Midbrain (tissue), 1 donor: ENCODE results near the gene TRPV5.

Experiments used
- DNase-seq: peaks from one replicate; lab custom pipeline; 2025; lab: John Stamatoyannopoulos, UW

The TRPV5 gene

GRCh38 chr7:142870566-142871259 lies 62.8 kb downstream of the TRPV5 start:
- no peak for DNase-seq

DNA sequence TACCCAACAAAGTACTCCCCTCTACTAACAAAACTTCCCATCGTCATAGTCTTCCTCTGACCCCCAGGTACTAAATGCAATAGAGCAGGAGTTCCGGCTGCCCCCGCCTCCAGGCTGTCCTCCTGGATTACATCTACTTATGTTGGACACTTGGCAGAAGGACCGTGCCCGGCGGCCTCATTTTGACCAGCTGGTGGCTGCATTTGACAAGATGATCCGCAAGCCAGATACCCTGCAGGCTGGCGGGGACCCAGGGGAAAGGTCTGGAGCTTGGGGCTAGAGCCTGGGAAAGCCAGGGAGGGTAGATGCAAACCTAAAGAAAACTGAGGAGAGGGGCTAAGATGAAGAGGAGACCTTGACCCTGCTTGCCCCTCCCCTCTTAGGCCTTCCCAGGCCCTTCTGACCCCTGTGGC lies 63.4 kb downstream of the TRPV5 start:
- DNase-seq: no peak

DNA sequence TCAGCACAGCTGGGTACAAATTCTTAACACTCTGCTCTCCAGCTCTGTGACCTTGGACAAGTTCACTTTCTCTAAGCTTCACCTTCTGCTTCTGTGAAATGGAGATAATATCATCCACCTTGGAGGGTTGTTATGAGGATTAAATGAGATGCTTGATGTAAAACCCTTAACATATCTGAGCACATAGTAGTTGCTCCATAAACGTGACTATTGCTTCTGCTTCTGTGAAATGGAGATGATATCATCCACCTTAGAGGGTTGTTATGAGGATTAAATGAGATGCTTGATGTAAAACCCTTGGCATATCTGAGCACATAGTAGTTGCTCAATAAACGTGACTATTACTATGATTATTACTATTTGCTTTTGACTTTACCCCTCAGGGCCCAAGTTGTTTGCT lies 64.1 kb downstream of the TRPV5 start:
- no peak for DNase-seq

DNA sequence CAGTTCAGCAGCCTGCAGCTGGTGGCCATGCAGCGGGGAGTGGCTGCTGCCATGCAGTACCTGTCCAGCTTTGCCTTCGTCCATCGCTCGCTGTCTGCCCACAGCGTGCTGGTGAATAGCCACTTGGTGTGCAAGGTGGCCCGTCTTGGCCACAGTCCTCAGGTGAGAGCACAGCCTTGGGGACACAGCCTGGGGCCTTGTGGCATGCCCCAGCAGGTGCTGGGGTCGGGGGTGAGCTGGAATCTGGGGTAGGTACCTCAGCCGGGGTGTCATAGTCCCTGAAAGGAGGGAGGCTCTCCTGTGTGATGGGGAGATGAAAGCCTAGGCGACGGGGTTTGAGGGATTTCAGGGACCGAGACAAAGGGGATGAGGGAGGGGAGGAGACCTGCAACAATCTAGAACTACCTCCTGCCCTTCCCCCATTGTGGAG lies 64.5 kb downstream of the TRPV5 start:
- DNase-seq: no peak

DNA sequence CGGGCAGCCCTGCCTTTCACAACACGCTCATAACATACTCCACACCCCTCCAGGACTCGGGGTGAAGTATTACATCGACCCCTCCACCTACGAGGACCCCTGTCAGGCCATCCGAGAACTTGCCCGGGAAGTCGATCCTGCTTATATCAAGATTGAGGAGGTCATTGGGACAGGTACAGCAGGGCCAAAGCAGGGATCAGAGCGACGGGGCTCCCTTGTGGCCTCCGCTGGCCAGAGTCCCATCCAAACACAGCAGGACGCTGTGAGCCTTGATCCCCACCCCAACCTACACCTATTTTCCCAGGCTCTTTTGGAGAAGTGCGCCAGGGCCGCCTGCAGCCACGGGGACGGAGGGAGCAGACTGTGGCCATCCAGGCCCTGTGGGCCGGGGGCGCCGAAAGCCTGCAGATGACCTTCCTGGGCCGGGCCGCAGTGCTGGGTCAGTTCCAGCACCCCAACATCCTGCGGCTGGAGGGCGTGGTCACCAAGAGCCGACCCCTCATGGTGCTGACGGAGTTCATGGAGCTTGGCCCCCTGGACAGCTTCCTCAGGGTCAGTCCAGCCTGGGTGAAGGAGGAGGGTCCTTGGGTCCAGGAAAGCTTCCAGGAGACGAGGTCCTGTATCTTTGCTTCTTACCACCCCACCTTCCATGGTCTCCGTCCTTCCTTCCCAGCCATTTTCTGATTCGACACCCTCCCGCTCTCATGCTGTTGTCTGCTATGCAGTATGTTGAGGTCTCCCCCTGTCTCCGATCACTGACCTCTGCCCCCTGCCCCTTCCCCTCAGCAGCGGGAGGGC lies 65.2 kb downstream of the TRPV5 start:
- no peak for DNase-seq

GRCh38 chr7:142867398-142868187 lies 66.0 kb downstream of the TRPV5 start:
- DNase-seq: no peak

DNA sequence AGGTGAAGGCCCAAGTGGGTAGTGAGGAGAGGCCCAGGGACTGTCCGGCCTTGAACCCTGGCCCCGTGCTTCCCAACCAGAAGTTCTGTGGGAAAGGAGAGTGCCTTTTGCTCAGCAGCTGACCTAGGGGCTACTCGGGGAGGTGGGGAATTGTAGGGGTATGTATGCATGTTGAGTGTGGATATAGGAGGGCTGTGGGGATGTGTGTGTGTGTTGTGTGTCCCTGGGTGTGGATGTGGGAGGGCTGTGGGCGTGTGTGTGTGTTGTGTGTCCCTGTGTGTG lies 66.5 kb downstream of the TRPV5 start:
- no peak for DNase-seq

- DNase-seq: peak; percentile 36
Observed at GRCh38 chr7:142866361-142867096, 67.0 kb downstream of the TRPV5 start.

DNA sequence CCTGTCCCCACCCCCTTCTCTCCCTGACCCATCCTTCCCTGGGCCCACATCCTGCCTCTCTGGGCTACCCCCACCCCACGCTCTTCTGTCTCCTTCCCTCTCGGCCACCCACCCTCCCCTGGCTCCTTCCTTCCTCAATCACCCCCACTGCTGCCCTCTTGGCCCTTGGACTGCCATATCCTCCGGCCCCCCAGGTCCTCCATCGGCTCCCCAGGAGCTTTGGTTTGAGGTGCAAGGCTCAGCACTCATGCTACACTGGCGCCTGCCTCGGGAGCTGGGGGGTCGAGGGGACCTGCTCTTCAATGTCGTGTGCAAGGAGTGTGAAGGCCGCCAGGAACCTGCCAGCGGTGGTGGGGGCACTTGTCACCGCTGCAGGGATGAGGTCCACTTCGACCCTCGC lies 67.8 kb downstream of the TRPV5 start:
- DNase-seq: no peak

- no peak for DNase-seq
Observed at GRCh38 chr7:142864980-142865747, 68.4 kb downstream of the TRPV5 start.

GRCh38 chr7:142863891-142864685 lies 69.5 kb downstream of the TRPV5 start:
- DNase-seq: no peak

- DNase-seq: no peak
Observed at GRCh38 chr7:142862786-142863400, 70.7 kb downstream of the TRPV5 start.

DNA sequence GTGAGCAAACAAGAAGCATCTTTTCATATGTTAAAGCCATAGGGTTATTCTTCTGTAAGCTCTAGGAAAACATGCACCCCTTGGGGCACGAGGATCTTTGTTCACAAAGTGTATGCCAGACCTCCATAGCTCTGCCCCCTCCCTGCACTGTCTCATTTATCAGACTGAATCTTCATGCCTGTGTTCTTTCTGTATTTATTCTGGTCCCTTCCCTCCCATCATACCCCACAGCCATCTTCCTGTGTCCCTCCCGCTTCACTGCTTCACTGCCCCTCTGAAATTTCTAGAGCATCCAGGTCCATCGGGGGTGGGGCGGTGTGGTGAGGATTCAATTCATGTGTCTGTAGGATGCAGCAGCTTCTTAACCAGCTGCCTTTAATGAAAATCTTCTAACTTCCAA lies 71.2 kb downstream of the TRPV5 start:
- DNase-seq: no peak

- DNase-seq: no peak
Observed at GRCh38 chr7:142860968-142861367, 72.6 kb downstream of the TRPV5 start.

DNA sequence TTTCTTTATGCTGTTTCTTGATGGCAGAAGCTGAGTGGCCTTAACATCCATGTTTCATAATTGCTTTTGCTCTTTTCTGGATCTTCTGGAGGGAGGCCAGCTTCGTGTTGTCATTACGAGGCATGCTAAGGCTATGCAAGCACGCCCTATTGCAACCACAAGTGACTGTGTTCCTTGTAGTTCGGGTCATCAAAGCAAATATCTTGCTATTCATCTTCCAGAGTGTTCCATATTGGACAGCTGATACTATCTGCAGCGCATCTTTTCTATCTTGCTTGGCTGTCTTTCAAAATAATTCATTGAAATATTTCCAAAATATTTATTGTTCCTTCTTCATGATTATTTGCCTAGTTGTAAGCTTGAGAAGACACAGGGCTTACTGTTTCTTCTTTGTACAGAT lies 73.7 kb downstream of the TRPV5 start:
- DNase-seq: no peak

DNA sequence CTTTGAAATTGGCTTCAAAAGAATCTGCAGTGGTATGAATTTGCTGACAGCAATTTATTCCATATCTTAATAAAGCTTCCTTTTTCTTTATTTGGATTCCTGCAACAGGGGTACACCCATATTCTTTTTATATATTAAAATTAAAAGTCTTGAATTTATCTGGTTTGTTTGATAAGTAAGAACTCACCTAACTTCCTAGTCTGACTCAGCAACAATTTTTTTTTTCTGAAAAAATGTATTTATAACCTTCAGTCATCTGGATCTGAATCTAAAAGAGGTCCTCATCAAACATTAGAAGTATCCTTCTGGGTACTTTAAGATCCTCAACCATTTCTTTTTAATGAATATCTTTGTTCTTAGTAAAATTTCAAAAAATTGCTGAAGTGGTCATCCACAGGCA lies 74.1 kb downstream of the TRPV5 start:
- DNase-seq: no peak
